Measurements from ENCODE around the gene HSPG2.
"Not testable (repeated sequence)": the region's sequence is repeated elsewhere in the genome, so short reads cannot be mapped to it uniquely, and the experiment has no call there.

- not testable (repeated sequence) for TF ChIP-seq CTCF, POLR2A (IDR thresholded peaks at IDR 0.05)
Observed at GRCh38 chr1:21970523-21970922, 33.4 kb upstream of the HSPG2 start.

Measured in ovary (tissue), 3 donors.